CD4-positive, alpha-beta T cell treated with Interleukin-6 at 100 ng/mL for 8 hours (primary cell): ENCODE data around the gene PIGT.
A peak's percentile ranks its signal among the peaks of the same experiment; 100 is the strongest.

ENCODE experiments used
- DNase-seq: peaks from one replicate; pipeline ENCODE4 v3.0.0-alpha.2; 2020; ENCODE audit warnings: mixed read lengths, low spot score

The PIGT gene

DNA sequence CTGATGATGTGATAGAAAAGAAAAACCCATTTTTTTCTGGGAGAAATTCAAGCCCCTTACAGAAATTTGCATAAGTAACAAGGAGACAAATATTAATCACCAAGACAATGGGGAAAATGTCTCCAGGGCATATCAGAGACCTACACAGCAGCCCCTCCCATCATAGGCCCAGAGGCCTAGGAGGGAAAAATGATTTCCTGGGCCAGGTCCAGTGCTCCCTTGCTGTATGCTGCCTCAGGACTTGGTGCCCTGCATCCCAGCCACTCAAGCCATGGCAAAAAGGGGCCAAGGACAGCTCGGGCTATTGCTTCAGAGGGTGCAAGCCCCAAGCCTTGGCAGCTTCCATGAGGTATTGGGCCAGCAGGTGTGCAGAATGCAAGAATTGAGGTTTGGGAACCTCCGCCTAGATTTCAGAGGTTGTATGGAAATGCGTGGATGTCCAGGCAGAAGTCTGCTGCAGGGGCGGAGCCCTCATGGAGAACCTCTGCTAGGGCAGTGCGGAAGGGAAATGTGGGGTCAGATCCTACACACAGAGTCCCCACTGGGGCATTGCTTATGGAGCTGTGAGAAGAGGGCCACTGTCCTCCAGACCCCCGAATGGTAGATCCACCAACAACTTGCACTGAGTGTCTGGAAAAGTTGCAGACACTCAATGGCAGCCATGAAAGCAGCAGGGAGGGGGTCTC is 15.5 kb upstream of the PIGT start:
- no peak for DNase-seq

DNA sequence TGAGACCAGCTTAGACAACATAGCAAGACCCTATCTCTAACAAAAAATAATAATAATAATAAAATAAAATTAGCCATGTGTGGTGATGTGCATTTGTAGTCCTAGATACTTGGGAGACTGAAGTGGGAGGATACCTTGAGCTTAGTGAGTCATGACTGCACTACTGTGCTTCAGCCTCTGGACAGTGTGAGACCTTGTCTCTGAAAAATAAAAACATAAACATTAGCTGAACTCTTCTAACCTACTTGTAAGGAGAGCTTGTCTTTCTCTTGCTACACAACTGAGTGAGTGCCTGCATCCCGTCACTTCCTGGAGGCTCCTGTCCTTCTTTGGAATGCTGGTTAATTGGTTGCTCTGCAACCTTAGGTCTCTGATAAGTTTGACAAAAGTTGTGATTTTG is 13.0 kb upstream of the PIGT start:
- no peak for DNase-seq

DNA sequence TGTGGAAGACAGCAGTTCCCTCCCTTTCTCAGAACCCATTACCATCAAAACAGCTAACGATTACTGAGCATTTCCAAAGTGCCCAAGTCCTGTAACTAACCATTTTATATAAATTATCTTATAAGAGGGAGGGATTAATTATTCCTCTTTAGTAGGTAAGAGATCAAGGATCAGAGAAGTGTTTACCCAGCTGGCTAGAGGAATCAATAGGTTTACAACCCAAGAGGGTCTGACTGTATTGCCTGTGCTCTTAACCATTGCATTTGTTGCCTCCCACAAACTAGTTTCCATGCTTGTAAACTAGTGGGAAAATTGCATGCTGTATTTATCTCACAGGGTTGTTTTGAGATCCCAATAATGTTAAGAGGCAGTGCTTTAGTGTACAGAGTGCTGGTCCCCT is 11.5 kb upstream of the PIGT start:
- no peak for DNase-seq

DNA sequence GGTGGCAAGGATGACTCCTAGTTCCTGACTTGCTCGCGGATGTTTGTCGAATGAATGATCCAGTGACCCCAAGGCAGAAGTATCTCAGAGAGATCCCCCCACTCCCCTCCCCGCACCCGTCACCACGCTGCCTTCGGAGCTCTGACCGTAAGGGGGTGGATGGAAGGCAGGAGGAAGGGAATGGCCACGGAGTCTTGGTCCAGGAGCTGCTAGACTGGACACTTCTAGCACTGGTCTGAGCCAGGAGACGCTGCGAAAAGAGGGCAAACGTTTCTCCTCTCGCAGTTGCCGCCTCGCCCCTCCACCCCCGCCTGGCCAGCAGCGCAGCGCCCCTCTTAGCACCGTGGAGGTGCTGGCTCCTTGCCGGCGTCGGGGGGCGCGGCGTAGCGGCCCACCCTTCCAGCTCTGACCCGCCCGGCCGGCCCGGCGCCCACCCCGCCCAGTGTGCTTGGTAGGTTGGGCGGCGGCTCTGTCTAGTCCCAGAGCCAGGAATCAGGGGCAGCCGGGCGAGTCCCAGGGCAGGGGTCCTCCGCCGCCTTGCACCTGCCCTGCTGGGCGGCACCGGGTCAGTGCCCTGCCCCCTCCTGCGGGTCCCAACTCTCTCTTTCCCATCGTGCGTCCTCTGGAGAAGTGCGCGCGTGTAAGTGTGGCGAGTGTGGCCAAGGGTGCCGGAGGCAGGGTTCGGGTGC is 10.2 kb upstream of the PIGT start:
- no peak for DNase-seq

DNA sequence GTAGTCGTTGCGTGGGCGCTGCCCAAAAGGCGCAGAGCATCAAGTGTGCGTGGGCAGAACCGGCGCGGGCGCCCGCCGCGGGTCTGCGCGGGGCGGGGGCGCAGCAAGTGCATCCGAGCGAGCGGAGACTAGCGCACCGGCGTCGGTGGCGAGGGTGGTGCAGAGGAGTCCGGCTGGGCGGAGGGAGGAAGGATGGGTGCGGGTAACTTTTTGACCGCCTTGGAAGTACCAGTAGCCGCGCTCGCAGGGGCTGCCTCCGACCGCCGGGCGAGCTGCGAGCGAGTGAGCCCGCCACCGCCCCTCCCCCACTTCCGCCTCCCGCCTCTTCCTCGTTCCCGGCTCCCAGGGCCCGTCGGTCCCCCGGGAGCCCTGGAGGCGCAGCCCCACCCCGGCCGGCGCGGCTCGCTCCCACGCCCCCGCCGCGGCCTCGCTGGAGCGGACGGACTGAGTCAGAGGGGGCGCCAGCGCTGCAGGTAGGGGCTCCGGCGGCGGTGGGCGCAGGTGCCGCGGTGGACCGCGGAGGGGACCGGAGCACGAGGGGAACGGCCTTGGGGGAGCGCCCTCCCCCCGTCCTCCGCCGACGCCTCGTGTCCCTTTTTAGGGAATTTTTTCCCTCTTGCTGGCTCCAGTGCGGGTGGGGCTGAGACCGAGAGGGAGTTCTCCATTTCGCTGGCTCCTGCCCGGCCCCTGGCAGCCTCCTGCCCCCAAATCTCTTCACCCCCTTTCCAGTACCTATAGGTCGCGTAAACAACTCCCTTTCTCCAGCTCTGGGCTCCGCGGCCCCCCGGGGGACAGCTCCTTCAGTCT is 9.5 kb upstream of the PIGT start:
- DNase-seq = peak; percentile 31

DNA sequence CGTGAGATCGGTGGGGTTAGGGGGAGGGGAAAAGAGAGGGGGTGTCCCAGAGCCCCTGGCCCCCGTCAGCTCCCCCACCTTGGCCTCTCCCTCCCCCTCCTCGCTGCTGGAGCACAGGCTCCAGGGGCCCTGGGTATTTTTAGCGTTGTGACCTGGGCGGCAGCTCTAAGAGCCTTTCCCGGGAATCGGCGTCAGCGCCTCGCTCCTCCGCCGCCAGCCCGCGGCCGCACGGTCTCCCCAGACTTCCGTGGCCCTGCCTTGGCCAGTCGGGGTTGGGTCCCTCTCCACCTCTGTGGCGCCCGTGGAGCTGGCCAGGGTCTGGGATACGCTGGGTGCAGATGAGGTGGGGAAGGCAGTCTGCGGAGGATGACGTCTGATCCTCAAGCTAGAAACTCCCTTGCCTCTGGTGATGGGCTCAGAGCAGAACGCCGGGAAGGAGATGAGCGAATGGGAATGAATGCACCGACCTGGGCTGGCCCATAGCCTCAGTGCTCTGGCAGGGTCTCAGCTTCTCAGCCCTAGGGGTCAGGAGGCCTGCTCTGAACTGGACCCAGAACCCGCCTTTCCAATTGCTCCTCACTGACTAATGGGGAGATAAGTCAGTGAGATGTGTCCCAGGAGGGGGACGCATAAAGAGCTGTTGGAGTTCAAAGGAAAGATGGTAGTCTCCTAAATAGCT is 8.7 kb upstream of the PIGT start:
- no peak for DNase-seq

DNA sequence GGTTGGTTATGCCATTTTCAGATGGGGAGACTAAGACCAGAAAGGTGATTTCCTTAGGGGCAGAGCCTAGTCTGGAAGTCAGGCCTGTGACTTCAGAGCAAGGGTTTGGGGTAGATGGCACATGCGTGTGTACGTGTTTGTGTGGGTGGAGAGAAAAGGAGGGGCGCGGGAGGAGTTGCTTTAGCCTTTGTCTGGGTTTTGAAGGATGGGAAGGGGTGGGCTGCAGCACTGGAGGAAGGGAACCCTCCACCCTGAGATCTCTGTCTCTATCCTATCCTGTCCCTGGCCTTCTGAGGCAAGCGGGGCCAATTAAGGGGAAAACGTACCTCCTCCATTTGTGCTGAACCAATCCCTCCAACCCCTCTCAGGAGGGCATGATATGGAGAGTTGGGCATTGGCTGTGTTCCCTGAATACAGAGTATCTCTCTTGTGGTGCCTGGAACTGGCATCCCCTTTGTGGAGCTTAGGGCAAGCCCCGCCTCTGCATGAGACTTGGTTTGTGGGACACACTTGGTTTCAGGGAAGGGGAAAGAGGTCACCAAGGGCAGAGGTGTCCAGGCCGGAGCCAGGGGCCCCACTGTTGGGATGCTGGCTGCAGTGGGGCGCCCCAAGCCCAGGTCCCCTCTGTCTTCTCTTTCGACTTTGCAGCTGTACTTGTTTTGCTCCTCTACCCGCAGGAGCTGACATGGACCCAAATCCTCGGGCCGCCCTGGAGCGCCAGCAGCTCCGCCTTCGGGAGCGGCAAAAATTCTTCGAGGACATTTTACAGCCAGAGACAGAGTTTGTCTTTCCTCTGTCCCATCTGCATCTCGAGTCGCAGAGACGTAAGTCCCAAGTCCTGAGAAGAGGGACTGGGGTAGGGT is 7.9 kb upstream of the PIGT start, which contains the start of gene DBNDD2:
TSS of gene DBNDD2 (plus strand) at position 507 of the 863 bp plus-strand sequence. CDS start at position 686, 179 bp downstream.
- no peak for DNase-seq

DNA sequence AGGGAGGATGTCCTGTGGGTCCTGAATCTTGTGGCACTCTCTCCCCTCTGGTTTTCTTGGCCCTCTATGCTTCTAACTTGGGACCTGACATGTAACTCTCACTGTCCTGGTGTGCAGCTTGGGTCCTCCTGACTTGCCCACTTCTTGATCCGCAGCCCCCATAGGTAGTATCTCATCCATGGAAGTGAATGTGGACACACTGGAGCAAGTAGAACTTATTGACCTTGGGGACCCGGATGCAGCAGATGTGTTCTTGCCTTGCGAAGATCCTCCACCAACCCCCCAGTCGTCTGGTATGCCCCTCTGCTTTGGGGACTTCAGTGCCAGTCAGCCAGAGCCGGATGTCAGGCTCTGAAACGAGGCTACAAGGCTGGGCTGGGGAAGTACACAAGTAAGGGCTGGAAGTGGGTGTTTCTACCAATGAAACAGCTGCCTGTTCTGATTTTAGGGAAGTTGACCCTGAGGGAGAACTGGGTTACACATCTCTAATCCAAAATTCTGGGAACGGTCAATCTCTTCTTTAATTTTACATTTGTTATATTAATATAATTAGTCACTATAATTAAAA is 7.2 kb upstream of the PIGT start:
- DNase-seq = no peak

DNA sequence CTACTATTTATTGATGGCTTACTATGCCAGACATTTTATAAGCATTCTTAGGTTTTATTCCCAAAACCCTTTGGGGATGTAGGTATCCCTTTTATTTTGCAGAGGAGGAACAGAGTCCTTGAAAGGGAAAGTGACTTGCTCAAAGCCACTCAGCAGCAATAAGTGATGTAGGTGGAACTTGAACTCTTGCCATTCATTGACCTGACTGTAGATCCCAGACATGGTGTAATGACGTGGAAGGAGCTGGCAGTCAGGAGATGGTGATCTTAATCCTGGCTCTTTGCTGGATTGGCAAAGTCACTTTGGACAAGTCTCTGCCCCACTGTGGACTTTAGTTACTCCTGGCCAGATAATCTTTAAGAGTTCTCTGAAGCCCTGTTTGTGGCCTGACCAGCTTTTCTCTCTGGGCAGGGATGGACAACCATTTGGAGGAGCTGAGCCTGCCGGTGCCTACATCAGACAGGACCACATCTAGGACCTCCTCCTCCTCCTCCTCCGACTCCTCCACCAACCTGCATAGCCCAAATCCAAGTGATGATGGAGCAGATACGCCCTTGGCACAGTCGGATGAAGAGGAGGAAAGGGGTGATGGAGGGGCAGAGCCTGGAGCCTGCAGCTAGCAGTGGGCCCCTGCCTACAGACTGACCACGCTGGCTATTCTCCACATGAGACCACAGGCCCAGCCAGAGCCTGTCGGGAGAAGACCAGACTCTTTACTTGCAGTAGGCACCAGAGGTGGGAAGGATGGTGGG is 6.2 kb upstream of the PIGT start:
- no peak for DNase-seq

DNA sequence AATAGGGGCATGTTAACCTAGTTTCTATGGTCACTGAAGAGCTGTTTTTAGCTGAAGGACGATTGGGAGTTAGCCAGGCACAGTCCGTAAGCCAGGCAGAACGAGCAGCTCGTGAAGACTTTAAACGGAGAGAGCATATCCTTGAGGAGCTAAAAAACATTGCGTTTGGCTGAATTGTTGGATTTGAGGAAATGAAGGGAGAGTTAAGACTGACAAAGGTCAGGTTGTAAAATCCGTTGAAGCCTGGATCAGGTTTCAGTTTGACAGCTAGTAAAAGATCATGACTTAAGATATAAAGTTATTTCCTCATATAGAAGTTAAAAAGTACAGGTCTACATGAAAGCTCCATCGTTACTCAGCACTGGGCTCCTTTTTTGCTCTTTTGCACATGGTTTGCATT is 5.1 kb upstream of the PIGT start:
- no peak for DNase-seq

DNA sequence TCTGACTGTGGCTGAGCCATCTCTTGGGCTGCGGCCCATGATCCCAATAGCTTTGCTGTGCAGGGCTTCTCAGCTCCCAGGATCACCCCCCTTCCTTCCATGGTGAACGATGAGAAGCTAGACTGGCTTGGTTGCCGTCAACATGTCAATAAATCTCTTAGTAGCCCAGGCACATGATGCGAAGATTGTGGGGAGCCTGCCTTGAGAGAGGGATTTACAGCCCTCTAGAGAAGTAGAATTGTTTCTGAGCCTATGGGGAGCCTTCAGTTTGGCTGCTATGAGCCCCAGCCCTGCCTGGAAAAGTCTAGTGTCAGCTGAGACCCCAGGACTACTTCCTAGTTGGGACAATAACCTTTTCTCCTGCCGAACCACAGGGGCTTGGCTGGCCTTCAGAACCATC is 3.3 kb upstream of the PIGT start:
- no peak for DNase-seq

DNA sequence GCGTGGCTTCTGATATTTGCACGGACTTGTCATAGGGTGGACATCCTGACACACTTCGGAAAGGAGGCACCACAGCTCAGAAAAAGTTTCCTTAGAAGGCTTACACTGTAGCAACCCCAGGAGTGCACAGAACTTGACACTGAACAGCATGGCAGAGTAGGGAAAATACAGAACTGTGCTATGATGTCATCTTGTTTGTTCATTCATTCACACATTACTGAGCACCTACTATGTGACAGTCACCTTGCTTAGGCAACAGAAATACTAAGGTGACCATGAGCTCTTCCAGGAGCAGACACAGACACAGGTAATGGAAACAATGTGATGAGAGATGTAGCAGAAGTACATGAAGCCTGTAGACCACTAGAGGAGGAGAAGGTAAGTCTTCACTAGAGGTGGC is 2.5 kb upstream of the PIGT start:
- no peak for DNase-seq

DNA sequence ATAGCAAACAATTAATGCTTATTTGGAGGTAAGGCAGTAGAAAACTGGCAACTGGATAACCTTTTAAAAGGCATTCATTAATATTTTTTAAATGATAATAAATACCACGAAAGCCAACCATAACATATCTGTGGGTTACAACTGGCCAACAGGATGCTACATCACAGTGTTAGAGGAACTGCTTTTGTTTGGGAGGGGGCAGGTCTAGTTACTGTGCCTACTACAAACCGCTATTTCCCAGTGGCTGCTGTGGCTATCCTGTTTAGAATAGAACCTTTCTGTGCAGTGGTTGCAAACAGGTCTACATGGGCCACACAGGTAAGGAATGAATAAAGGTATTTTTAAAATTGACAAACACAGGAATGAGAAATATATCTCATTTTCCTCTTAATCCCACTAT is 976 bp downstream of the PIGT start:
- DNase-seq = no peak

DNA sequence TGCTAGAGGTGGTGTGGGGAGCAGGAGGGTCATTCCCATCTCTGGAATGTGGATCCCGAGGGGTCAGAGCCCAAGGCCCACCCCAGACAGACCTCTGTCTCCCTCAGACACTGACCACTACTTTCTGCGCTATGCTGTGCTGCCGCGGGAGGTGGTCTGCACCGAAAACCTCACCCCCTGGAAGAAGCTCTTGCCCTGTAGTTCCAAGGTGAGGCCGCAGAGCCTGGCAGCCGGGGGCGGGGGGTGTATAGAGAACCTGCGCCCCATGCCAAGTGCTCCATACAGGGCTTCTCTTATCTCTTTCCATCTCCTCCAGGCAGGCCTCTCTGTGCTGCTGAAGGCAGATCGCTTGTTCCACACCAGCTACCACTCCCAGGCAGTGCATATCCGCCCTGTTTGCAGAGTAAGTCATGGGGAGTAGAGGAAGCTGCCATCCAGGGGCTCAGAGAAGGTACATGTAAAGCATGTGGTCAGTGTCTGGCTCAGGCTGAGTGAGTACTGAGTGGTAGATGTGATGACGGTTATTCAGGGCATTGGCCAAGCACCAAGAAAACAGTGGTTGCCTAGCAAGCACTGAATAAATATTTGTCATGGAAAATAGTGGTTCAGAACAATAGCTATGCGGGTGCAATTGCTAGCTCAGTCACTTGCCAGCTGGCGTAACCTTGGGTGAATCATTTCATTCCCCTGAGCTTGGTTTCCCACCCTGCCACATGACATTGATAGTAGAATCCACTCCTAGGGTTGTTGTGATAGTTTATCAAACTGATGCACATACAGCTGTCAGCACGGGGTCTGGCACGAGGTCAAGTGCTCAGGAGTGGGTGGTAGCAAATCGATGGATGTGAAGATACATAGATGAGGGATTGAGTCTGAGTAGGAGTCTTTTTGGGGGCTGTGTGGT is 3.5 kb downstream of the PIGT start:
- DNase-seq = no peak

DNA sequence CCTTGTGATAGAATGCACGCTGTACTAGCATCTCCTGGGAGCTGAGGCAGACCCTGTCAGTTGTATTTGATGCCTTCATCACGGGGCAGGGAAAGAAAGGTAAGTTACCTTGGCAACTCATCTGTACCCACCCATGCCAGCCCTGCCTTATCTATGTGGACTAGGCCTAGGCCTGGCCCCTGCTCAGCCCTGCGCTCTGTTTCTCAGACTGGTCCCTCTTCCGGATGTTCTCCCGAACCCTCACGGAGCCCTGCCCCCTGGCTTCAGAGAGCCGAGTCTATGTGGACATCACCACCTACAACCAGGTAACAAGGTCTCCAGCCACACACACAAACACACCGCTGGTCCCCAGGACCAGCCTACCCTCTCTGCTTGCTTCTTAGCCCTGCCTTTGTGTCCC is 4.2 kb downstream of the PIGT start:
- DNase-seq = no peak

DNA sequence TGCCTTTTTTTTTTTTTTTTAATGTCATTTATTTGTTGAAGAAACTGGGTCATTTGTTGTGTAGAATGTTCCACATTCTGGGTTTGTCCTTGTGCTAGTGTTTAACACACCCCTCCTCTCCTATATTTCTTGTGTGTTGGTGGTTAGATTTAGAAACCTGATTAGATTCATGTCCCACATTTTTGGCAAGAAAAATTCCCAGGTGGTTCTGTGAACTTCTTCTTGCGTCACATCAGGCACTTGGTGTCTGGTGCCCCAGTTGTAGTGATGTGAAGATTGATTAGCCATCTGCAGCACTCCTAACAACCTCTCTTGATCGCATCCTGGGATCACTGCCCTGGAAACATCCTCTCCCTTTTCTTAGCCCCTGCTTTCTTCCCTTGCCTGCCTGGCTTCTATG is 7.8 kb downstream of the PIGT start:
- DNase-seq = no peak

DNA sequence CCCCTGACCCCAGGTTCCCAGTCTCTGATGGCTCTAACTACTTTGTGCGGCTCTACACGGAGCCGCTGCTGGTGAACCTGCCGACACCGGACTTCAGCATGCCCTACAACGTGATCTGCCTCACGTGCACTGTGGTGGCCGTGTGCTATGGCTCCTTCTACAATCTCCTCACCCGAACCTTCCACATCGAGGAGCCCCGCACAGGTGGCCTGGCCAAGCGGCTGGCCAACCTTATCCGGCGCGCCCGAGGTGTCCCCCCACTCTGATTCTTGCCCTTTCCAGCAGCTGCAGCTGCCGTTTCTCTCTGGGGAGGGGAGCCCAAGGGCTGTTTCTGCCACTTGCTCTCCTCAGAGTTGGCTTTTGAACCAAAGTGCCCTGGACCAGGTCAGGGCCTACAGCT is 9.6 kb downstream of the PIGT start:
- no peak for DNase-seq

DNA sequence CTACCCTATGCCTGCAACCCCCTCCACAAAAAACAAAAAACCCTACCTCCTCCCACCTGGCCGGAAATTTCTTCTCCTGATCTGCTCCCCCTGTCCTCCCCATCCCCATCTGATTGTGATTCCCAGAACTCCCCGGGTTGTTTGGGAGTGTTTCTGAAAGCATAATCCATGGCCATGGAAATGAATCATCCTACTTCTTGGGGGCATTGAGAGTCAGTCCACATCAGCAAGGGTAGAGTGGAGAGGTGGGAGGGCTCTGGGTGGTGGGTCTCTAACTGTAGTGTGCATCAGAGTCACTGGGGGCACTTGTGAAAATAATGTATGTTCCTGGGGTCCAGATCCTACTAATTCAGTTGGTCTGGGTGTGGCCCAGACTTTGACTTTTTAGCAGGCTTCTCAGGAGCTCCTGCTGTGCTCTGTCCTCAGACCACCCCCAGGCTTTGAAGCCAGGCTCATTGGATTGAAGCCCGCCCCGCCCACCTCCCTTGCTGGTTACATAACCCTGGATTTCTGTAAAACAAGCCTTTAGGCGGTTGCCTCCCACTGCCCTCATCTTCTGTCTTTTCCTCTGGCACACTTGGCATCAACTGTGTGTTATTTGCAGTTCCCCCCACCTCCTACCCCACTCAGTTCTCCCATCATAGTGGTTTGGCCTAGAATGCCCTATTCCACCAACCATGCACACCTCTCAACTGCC is 10.5 kb downstream of the PIGT start:
- DNase-seq = no peak
